Measurements from ENCODE around the gene B9D2. TPM values are rescaled to one million over a fixed set of nuclear protein-coding genes. Genes with fewer than 3 reads are reported as not detected.

B9D2 gene
- total RNA-seq, 1 donor from 2014 or later: 4.8 TPM

DNA sequence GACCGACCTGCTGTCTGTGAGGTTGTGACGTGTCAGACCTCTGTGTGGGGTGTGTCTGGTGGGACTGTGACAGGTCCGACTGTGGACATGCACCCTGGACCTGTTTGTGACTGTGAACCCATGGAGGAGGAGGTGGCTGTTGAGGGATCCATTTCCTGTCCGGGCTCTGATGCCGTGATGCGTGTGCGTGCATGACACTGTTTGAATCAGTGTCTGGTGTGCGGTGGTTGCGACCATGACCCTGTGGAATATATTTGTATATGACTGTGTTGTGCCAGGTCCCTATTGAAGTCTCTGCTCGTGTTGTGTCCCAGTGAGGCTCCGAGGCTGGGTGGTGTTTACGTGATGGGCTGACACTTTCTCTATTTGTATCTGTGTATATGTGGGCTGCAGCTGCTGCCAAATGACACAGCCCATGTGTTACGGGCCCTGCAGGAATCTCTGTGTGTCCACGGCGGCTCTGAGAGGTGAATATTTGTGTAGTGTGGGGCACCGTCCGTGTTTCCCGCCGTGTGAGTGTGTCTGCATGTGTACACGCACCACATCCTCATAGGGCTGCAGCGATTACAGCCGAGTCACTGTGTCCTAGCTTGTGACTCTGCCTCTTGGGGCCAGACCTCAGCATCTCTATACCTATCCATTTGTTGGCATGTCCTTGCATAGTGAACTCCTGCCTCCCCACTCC, 35.6 kb downstream of the B9D2 start:
- no peak for TF ChIP-seq CTCF (IDR thresholded peaks at IDR 0.05; ENCODE audit: unreplicated experiment)
- peak overlapping the region; percentile 48 for H3K27ac Mint-ChIP-seq

GRCh38 chr19:41327576-41328156, 36.3 kb downstream of the B9D2 start:
- no peak overlapping the region for H3K27ac Mint-ChIP-seq
- peaks cover 6% of the 10 kb centered on the region for H3K27me3 Mint-ChIP-seq (ENCODE audit: low read depth)
- H3K4me3 Mint-ChIP-seq: no peak overlapping the region
- H3K4me1 Mint-ChIP-seq: peaks cover 42% of the 10 kb centered on the region
- no peak for DNase-seq (ENCODE audit: low spot score in 2 of 2, unreplicated experiment in 2 of 2)
- no peaks in the 10 kb centered on the region for H3K9me3 Mint-ChIP-seq
- no peak for TF ChIP-seq CTCF (IDR thresholded peaks at IDR 0.05; ENCODE audit: unreplicated experiment)
- peaks cover 4% of the 10 kb centered on the region for H3K36me3 Mint-ChIP-seq

More for the DNA sequence above, 35.6 kb downstream of the B9D2 start:
- Mint-ChIP-seq H3K36me3 (peaks cover 4% of the 10 kb centered on the region), H3K4me1 (peaks cover 36% of the 10 kb centered on the region), H3K9me3 (no peaks in the 10 kb centered on the region), H3K27me3 (ENCODE audit: low read depth) (peaks cover 6% of the 10 kb centered on the region), H3K4me3 (no peak overlapping the region)
- DNase-seq (ENCODE audit: low spot score in 2 of 2, unreplicated experiment in 2 of 2): no peak

DNA sequence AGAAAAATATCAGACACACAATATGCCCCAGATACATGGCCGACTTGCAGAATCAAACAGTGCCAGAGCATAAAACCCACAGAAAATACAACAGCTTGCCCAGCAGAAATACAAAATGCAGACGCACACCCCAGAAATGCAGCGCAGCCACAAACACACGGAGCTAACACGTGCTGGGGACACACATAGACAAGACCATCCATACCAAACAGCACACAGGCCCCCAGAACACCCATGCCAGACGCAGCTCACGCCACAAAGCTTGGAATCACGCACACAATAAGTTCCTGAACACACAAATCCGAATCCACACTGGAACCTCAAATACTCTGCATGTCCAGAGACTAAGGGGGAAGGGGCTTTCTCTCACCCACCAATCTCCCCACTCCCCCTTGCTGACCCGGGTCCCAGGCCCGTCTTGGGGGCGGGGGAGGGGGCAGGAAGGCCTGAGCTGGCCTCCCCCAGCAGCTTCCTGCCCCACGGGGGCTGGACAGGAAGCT, 36.8 kb downstream of the B9D2 start:
- no peak for TF ChIP-seq CTCF (IDR thresholded peaks at IDR 0.05; ENCODE audit: unreplicated experiment)
- peaks cover 46% of the 10 kb centered on the region for H3K4me1 Mint-ChIP-seq
- peaks cover 4% of the 10 kb centered on the region for H3K36me3 Mint-ChIP-seq
- no peak overlapping the region for H3K4me3 Mint-ChIP-seq
- H3K27ac Mint-ChIP-seq: peak overlapping the region; percentile 67
- no peaks in the 10 kb centered on the region for H3K9me3 Mint-ChIP-seq
- DNase-seq (ENCODE audit: low spot score in 2 of 2, unreplicated experiment in 2 of 2): no peak
- H3K27me3 Mint-ChIP-seq (ENCODE audit: low read depth): peaks cover 6% of the 10 kb centered on the region

GRCh38 chr19:41325947-41326706, 37.8 kb downstream of the B9D2 start:
- Mint-ChIP-seq H3K4me1 (peaks cover 49% of the 10 kb centered on the region), H3K4me3 (peak overlapping the region; percentile 59), H3K27me3 (ENCODE audit: low read depth) (peaks cover 6% of the 10 kb centered on the region), H3K27ac (peak overlapping the region; percentile 62), H3K36me3 (peaks cover 2% of the 10 kb centered on the region), H3K9me3 (no peaks in the 10 kb centered on the region)
- DNase-seq (ENCODE audit: low spot score in 2 of 2, unreplicated experiment in 2 of 2): no peak
- TF ChIP-seq CTCF (IDR thresholded peaks at IDR 0.05; ENCODE audit: unreplicated experiment): no peak

GRCh38 chr19:41325640-41325946, 38.4 kb downstream of the B9D2 start:
- Mint-ChIP-seq H3K9me3 (no peaks in the 10 kb centered on the region), H3K4me1 (peaks cover 49% of the 10 kb centered on the region), H3K27ac (peak overlapping the region; percentile 94), H3K27me3 (ENCODE audit: low read depth) (peaks cover 6% of the 10 kb centered on the region), H3K4me3 (peak overlapping the region; percentile 77), H3K36me3 (peaks cover 2% of the 10 kb centered on the region)
- DNase-seq (ENCODE audit: low spot score in 2 of 2, unreplicated experiment in 2 of 2): no peak
- TF ChIP-seq CTCF (IDR thresholded peaks at IDR 0.05; ENCODE audit: unreplicated experiment): no peak

All from mesothelial cell of epicardium (in vitro differentiated cells).